ENCODE results near the gene CCR9.
A peak's percentile ranks its signal among the peaks of the same experiment; 100 is the strongest.

The CCR9 gene

DNA sequence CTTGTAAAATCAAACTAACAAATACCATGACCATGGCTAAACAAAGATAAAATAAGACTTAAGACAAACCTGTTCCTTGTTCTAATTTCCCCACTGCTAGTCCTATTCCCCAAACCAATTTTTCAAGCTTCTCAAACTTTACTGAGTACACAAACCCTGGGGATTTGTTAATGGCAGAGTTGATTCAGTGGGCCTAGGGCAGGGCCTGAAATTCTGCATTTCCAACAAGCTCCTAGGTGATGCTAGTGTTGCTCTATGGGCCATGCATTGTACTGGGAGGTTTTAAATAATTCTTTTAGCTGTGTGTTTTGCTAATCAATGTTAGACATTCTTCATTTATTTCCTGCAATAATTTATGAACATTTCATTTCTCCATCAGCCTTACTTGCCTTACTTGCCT is 13.3 kb upstream of the CCR9 start:
- no peak for DNase-seq

- no peak for DNase-seq
Measured at GRCh38 chr3:45873638-45874037, 12.7 kb upstream of the CCR9 start.

GRCh38 chr3:45874677-45875346 is 11.5 kb upstream of the CCR9 start:
- no peak for DNase-seq

DNA sequence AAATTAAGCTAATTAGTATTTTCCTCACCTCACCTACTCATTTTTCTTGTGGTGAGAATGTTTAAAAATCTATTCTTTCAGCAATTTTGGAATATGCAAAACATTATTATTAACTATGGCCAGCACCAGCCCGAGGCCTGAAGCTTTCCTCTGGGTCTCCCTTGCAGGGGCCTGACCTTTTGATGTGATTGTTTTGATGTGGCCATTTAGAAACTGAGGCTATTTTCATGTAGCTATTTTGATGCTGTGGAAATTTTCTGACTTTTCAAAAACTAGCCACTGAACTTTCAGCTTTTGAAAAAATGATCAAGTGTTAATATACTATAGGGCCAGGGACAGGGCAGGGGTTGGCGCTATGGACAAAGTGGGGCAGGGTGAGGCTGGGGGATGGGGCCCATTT is 8.2 kb upstream of the CCR9 start:
- no peak for DNase-seq

GRCh38 chr3:45880725-45881077 is 5.6 kb upstream of the CCR9 start:
- no peak for DNase-seq

DNA sequence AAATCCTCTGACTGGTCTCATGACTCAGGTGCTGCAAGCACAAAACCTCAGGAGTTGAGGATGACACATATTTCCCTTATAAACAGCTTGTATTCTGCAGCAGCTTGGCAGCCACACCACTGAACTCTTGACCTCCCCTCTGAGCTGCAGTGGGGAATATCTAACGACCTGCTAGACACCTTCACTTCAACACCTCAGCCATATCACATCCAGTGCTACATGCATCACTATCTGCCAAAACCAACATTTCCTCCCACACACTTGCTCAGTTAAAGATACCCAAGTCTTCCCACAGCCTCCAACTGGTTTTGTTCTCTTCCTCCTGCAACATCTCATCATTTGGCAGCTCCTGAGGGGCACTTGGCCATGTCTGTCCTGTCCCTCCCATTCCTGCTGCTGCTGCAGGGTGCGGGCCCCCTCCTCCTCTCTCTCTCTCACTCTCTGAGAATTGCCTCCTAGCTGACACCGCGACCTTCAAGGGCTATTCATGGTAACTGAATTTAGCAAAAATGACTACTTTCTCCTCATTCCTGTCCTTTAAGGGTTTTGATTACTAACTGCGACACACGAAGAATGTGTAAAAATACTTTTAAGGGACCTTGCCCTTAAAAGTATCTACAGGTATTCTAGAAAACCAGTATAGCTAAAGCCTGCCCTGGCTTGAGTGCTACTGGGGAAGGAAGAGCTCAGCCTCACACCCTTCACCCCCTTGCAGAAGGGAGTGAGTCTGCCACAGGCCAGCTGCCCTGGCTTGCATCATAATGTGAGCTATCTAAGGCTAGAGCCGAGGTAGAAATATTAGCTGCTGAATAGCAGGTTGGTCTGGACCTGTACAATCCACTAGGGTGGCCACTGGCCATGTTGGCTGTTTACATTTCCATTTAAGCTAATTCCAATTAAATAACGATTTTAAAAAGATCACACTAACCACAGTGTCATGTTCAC is 5.0 kb upstream of the CCR9 start:
- DNase-seq: no peak

GRCh38 chr3:45884368-45885201 is 1.8 kb upstream of the CCR9 start:
- DNase-seq: no peak

DNA sequence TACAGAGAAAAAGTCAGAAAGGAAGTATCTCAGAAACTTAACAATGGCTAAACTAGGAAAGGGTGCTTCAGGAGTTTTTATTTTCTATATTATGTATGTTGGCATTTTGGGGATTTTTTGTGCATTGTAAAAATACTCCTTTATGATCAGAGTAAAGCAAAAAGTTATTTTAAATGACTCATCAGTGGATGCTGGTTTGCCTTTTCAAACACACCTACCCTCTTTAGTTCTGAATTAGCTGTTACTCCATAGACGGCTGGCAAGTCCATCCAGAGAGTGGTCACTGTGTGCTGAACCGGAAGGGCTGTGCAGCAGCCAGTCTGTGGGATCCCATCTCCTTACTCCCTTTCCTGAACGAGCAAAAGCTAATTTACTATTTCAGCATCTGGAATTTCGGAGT is 942 bp downstream of the CCR9 start:
- DNase-seq: no peak

DNA sequence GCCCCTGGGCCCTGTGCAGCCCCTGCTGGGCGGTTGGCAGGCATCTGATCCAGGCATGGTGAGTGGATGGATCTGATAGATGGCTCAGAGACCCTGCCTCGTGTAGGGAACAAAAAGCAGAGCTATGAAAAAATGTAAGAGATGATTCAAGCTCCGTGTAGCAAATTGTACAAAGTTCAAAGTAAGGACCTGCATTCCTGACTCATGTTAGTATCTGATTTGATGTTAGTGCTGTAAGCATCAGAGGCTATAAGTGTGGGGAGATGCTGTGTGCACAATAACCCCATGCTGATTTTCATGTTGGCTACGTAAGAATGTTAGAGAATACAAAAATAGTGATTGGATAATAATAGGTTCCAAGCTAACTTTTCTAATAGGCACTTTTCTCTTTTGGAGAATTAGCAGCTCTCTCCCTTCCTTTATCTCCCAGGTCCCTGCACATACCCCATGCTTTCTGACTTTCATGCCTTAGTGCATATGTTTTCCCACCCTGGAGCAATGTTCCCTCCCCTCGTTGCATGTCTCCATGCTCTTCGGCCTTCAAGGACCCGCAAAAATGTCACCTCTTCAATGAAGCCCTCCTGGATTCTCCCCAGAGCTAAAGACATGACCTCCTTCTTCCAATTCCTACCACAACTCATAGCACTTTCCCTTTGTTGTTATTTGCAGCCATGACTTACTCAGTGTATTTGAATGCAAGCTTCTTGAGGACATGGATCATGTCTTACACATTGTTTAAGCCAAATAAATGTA is 1.6 kb downstream of the CCR9 start:
- no peak for DNase-seq

- DNase-seq: no peak
Measured at GRCh38 chr3:45889337-45889736, 3.0 kb downstream of the CCR9 start.

DNA sequence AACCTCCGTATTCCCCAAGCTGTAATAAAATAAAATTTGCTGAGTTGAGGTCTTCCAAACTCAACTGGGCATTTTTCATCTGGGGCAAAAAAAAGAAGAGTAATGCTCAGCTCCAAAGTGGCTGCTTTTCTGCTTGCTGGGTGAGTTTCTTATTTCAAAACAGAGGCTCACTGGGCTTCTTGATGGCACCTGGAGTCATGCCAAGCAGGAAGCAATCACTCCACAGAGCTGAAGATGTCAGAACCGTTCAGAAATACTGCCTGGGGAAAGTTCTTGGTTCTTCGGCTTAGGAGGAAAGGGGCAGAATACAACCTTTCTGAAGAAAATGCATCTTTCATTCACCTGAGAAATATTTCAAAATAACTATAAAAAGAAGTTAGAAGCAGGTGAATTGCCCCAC is 4.1 kb downstream of the CCR9 start:
- peak; percentile 31 for DNase-seq

DNA sequence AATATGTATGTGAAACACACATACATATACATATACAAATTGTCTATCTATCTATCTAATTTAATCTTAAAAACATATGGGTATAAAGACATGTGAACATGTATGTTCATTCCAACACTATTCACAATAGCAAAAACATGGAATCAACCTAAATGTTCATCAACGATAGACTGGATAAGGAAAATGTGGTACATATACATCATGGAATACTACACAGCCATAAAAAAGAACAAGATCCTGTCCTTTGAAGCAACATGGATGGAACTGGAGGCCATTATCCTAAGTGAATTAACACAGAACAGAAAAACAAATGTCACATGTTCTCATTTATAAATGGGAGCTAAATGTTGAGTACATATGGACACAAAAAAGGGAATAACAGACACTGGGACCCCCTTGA is 5.8 kb downstream of the CCR9 start:
- DNase-seq: no peak

- DNase-seq: no peak
Measured at GRCh38 chr3:45894015-45894414, 7.7 kb downstream of the CCR9 start.

- no peak for DNase-seq
Measured at GRCh38 chr3:45895686-45896468, 9.5 kb downstream of the CCR9 start.

GRCh38 chr3:45896956-45897355 is 10.6 kb downstream of the CCR9 start:
- no peak for DNase-seq

DNA sequence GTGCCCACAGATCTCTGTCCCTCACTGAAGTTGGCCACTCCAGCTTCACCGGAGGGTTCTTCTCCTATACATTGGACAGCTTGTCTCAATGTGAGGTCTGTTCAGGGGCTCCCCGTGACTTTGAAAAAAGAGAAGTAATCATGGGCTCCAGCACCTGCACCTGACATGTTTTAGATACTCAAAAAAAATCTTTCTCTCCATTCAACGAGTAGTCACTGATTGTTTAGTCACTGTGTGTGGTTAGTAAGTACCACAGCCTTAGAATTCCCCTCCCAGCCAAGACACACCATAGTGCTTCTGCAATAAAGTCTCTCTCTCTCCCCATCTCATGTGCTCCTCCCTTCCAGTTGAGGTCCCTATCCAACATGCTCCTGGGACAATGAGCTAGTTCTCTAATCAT is 18.6 kb downstream of the CCR9 start:
- DNase-seq: no peak

DNA sequence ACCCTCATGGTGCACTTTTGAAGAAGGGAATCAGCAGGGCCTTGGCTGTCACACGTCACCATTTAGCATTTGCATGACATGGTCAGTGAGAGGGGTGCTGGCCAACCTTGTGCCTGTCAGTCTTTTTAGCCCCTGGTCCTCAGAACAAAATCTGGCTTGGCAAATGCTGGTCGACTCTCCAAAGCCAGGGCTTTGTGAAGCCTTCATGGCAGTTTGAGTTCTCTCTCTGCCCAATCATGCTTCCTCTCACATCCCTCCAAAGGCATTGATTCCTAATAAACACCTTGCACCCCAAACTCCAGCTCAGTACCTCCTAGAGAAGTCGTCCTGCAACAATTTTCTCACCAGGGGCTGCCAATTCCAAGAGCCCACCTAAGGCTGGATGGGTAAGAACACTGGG is 19.4 kb downstream of the CCR9 start:
- no peak for DNase-seq

- peak; percentile 0 for DNase-seq
Measured at GRCh38 chr3:45906681-45907407, 20.5 kb downstream of the CCR9 start.

GRCh38 chr3:45907769-45908705 is 21.7 kb downstream of the CCR9 start:
- DNase-seq: no peak

DNA sequence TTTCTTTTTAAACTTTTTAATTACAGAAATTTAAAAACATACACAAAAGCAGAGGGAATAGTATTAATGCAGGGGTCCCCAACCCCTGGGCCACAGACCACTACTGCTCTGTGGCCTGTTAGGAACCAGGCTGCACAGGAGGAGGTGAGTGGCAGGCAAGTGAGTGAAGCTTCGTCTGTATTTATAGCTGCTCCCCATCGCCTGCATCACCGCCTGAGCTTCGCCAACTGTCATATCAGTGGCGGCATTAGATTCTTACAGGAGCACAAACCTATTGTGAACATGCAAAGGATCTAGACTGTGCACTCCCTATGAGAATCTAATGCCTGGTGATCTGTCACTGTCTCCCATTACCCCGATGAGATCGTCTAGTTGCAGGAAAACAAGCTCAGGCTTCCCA is 22.4 kb downstream of the CCR9 start:
- DNase-seq: no peak

All from NCI-H510A treated with DMSO at 0.1 percent for 48 hours (cell line).